Activated CD4-positive, alpha-beta T cell treated with anti-CD3 and anti-CD28 coated beads, Interleukin-2, amount 10 ng/mL, durations not matched to agents 24 days and 14 days (primary cell): ENCODE measurements around the gene ARHGEF39. TPM values are rescaled to one million over a fixed set of nuclear protein-coding genes. Genes with fewer than 3 reads are reported as not detected.
A peak's percentile ranks its signal among the peaks of the same experiment; 100 is the strongest.

Source experiments
- DNase-seq: peaks from one replicate; pipeline ENCODE4 v3.0.0; 2022
- H3K27ac Mint-ChIP-seq: one replicate; pipeline ENCODE4 v1.8.0; 2022; ENCODE audit warnings: mild to moderate bottlenecking, mixed read lengths
- H3K27me3 Mint-ChIP-seq: one replicate; pipeline ENCODE4 v1.8.0; 2022; ENCODE audit warnings: mixed read lengths
- H3K36me3 Mint-ChIP-seq: one replicate; pipeline ENCODE4 v1.8.0; 2022; ENCODE audit warnings: low read depth, mild to moderate bottlenecking, mixed read lengths
- H3K4me1 Mint-ChIP-seq: one replicate; pipeline ENCODE4 v1.8.0; 2021; ENCODE audit warnings: mixed read lengths
- H3K4me3 Mint-ChIP-seq: one replicate; pipeline ENCODE4 v1.8.0; 2022; ENCODE audit warnings: mild to moderate bottlenecking, moderate library complexity, mixed read lengths
- H3K9me3 Mint-ChIP-seq: one replicate; pipeline ENCODE4 v1.8.0; 2021; ENCODE audit warnings: mixed read lengths
- intact Hi-C: fragments of 100-400 bp; cut with micrococcal nuclease; formaldehyde crosslinking; loops from one replicate; pipeline ENCODE4 v1.15.1; 2023
- total RNA-seq: library from RNA; stranded (reverse); gene quantifications from 2 replicates; pipeline ENCODE4 v1.2.3, GENCODE V29; 2022

Gene ARHGEF39
- total RNA-seq, 1 donor from 2014 or later: 9.9 TPM

DNA sequence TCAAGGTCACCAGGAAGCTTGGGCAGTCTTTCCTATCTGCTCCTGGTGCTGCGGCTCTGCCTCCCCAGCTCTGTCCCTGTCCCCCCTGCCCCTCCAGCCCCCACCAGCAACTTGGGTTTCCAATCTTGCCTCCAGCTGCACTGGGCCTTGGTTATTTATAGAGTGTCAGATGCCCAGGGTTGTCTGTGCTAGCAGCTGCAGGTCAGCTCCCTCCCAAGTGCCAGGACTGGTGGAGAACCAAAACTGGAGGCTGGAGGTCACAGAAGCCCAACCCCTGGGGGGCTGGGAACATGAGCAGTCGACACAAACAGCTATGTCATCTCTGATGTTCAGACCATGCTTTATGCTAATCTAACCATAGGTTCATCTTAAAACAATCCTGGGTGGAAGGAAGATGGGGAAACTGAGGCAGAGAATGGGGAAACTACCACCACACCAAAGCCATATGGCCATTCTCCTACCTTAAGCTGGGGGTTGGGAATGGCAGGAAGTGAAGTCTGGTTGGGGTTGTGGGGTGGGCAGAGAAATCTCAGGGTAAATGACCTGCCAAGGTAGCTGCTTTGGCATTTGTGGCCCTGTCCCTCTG, 23.1 kb upstream of the ARHGEF39 start:
- intact Hi-C loops: loop anchor here (2.0 kb wide), 1 partner anchor 41 kb away; no protein-coding TSS in a partner anchor
- Mint-ChIP-seq H3K36me3 (no peaks in the 10 kb centered on the region), H3K4me1 (peaks cover 21% of the 10 kb centered on the region), H3K9me3 (no peaks in the 10 kb centered on the region), H3K27ac (no peak overlapping the region), H3K27me3 (no peaks in the 10 kb centered on the region), H3K4me3 (no peak overlapping the region)
- no peak for DNase-seq

DNA sequence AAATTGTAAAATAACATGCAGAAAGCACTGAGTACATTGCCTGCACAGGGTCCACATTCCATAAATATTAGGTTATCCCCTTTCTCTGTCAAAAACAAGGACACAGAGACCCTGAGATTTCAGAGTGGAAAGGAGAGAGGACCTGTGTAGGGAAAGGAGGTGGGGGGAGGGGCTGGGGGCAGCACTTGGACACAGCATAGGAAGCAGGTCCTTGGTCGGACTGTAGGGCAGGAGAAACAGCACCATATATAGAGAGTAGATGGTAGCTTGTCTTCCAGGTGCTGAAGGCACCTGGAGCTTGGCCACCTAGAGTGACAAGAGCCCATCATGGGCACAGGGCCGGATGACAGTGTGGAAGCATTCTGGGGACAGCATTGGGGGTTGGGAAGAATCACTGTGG, 22.3 kb upstream of the ARHGEF39 start:
- no peaks in the 10 kb centered on the region for H3K36me3 Mint-ChIP-seq
- no peaks in the 10 kb centered on the region for H3K27me3 Mint-ChIP-seq
- no peaks in the 10 kb centered on the region for H3K9me3 Mint-ChIP-seq
- H3K4me1 Mint-ChIP-seq: peaks cover 21% of the 10 kb centered on the region
- intact Hi-C loops: no loop called here
- H3K27ac Mint-ChIP-seq: no peak overlapping the region
- peak overlapping the region; percentile 3 for H3K4me3 Mint-ChIP-seq
- DNase-seq: no peak

DNA sequence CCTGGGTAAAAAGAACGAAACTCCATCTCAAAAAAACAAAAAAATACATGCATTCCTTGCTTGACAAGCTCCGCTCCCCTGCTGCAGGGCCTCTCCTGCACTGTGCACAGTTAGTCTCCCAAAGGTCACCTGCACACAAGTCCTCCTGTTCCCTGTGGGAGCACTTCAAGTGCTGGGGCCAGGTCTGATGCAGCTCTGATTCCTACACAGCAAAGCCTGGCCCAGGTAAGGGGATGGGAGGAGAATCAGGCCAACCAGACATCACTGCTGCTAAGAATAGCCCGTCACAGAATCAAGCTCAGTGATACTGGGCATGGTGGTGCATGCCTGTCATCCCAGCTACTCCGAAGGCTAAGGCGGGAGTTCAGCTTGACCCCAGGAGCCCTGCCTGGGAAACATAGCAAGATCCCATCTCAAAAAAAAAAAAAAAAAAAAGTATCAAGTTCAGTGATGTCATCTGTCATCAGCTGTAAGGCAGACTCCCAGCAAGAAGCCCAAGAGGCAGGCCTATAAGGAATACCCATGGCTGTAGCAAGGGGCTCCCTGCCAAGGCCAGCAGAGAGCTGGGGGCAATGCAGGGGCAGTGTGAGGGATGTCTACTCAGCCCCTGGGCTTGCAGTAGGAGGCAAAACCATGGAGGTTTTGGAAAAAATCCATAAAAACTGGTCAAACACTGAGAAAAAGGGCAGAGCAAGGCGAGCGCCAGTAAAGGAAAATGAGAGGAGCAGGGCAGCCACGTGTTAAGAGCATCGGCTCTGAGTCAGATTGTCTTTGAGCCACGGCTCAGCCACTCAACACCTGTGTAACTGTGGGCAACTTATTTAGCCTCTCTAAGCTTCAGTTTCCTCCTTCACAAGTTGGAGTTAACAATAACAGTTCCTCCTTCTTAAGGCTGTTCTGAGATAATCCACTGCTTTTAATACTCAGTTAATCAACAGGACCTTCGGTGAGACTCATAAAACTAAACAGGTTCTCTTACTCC, 21.5 kb upstream of the ARHGEF39 start:
- Mint-ChIP-seq H3K27me3 (no peaks in the 10 kb centered on the region), H3K4me3 (no peak overlapping the region), H3K4me1 (peaks cover 18% of the 10 kb centered on the region), H3K36me3 (peaks cover 1% of the 10 kb centered on the region), H3K27ac (no peak overlapping the region), H3K9me3 (no peaks in the 10 kb centered on the region)
- DNase-seq: no peak
- intact Hi-C loops: no loop called here

- Mint-ChIP-seq H3K9me3 (no peaks in the 10 kb centered on the region), H3K27me3 (no peaks in the 10 kb centered on the region), H3K4me1 (peaks cover 15% of the 10 kb centered on the region), H3K4me3 (no peak overlapping the region), H3K27ac (no peak overlapping the region), H3K36me3 (peaks cover 1% of the 10 kb centered on the region)
- DNase-seq: no peak
- intact Hi-C loops: no loop called here
Measured at GRCh38 chr9:35685506-35685905, 20.5 kb upstream of the ARHGEF39 start.

DNA sequence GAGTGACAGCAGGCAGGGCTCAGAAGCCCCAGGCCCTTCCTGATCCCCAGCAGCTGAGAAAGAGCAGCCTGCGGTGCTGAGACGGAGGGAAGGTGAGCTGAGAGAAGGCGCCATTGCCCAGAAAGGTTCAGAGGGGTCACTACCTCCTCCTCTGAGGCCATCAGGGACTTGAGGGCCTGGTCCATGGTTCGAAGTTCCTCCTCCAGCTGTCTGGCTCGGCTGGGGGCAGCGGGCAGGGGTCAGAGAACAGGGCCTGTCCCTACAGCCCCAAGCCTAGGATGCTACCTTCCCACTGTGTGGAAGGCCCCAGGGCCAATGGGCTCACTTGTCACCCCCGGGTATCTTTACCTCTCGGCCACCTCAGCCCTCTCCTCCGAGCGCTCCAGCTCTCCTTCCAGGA, 19.9 kb upstream of the ARHGEF39 start:
- Mint-ChIP-seq H3K36me3 (peaks cover 1% of the 10 kb centered on the region), H3K9me3 (no peaks in the 10 kb centered on the region), H3K27me3 (no peaks in the 10 kb centered on the region), H3K27ac (no peak overlapping the region), H3K4me1 (peaks cover 15% of the 10 kb centered on the region), H3K4me3 (no peak overlapping the region)
- no peak for DNase-seq
- intact Hi-C loops: no loop called here

- H3K27ac Mint-ChIP-seq: no peak overlapping the region
- peaks cover 1% of the 10 kb centered on the region for H3K36me3 Mint-ChIP-seq
Measured at GRCh38 chr9:35683323-35683722, 18.3 kb upstream of the ARHGEF39 start.

GRCh38 chr9:35682520-35683315, 17.7 kb upstream of the ARHGEF39 start:
- no peak overlapping the region for H3K4me3 Mint-ChIP-seq
- H3K27me3 Mint-ChIP-seq: peaks cover under 1% of the 10 kb centered on the region
- H3K4me1 Mint-ChIP-seq: peaks cover 3% of the 10 kb centered on the region
- H3K9me3 Mint-ChIP-seq: no peaks in the 10 kb centered on the region
- intact Hi-C loops: no loop called here
- no peak for DNase-seq
- H3K36me3 Mint-ChIP-seq: peaks cover 1% of the 10 kb centered on the region
- H3K27ac Mint-ChIP-seq: no peak overlapping the region

More at GRCh38 chr9:35683323-35683722, 18.3 kb upstream of the ARHGEF39 start:
- H3K27me3 Mint-ChIP-seq: no peaks in the 10 kb centered on the region
- intact Hi-C loops: no loop called here
- DNase-seq: no peak
- no peaks in the 10 kb centered on the region for H3K9me3 Mint-ChIP-seq
- H3K4me3 Mint-ChIP-seq: no peak overlapping the region
- peaks cover 6% of the 10 kb centered on the region for H3K4me1 Mint-ChIP-seq

DNA sequence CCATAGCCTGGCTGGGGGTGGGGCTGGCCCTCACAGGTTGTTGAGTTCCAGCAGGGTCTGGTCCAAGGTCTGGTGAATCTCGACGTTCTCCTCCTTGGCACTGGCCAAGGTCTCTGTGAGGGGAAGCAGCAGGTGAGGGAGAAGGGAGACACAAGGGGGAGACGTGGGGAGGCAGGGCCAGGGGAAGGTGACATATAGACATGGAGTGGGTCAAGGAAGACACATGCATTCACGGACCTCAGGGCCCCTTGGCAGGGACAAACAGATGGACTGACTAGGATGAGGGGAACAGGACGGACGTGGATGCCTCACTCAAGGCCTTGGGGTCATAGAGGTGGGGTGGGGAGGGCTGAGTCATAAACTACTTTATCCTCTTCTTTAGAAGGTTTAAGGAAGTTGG, 17.1 kb upstream of the ARHGEF39 start:
- no peak overlapping the region for H3K4me3 Mint-ChIP-seq
- H3K36me3 Mint-ChIP-seq: peaks cover 1% of the 10 kb centered on the region
- no peak for DNase-seq
- H3K4me1 Mint-ChIP-seq: no peaks in the 10 kb centered on the region
- peaks cover 5% of the 10 kb centered on the region for H3K27me3 Mint-ChIP-seq
- intact Hi-C loops: no loop called here
- no peak overlapping the region for H3K27ac Mint-ChIP-seq
- no peaks in the 10 kb centered on the region for H3K9me3 Mint-ChIP-seq

DNA sequence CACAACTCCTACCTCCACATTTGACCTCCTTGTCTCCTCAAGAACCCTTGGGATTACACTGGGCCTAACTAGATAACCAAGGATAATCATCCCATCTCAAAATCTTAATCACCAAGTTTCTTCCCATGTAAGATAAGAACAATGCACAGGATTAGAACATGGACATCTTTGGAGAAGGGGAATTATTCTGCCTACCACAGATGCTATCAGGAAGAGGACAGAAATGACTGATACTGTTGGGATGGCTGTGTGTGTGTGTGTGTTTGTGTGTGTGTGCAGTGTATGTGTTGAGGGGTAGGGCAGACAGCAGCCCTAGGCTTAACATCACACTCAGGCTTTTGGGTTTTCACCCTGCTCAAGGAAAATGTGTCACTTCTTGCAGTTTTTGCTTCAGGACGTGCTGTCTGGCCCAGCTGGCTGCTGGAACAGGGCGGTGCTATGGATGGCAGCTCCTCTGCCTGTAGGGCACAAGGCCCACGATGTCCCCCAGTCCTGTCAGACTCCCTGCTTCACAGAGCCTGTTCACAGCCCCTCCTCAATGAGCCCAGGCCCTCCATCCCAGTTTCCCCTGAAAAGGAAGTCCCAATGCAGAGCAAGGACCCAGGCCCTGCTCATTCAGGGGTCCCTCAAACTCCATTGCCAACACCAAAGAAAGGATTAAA, 16.5 kb upstream of the ARHGEF39 start:
- Mint-ChIP-seq H3K9me3 (no peaks in the 10 kb centered on the region), H3K27ac (no peak overlapping the region), H3K4me1 (peaks cover under 1% of the 10 kb centered on the region), H3K27me3 (peaks cover 8% of the 10 kb centered on the region), H3K36me3 (peaks cover 1% of the 10 kb centered on the region), H3K4me3 (no peak overlapping the region)
- intact Hi-C loops: no loop called here
- DNase-seq: no peak

DNA sequence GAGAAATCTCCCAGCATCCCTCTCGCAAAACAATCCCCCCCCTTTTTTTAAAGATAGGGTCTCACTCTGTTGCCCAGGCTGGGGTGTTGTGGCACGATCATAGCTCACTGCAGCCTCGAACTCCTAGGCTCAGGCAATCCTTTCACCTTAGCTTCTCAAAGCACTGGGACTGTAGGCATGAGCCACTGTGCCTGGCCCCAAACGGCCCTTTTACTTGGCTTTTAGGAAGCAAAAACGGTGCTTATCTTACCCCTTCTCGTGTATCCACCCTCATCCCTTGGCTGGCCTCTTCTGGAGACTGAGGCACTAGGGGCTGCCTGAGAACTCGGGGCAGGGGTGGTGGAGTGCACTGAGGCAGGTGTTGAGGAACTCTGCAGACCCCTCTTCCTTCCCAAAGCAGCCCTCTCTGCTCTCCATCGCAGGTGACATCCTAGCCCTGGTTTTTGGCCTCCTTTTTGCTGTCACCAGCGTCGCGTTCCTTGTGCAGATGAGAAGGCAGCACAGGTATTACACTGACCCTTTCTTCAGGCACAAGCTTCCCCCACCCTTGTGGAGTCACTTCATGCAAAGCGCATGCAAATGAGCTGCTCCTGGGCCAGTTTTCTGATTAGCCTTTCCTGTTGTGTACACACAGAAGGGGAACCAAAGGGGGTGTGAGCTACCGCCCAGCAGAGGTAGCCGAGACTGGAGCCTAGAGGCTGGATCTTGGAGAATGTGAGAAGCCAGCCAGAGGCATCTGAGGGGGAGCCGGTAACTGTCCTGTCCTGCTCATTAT, 15.5 kb upstream of the ARHGEF39 start:
- DNase-seq: no peak
- H3K4me3 Mint-ChIP-seq: no peak overlapping the region
- H3K27ac Mint-ChIP-seq: no peak overlapping the region
- peaks cover 1% of the 10 kb centered on the region for H3K36me3 Mint-ChIP-seq
- H3K9me3 Mint-ChIP-seq: no peaks in the 10 kb centered on the region
- intact Hi-C loops: no loop called here
- H3K4me1 Mint-ChIP-seq: peaks cover 3% of the 10 kb centered on the region
- peaks cover 11% of the 10 kb centered on the region for H3K27me3 Mint-ChIP-seq

DNA sequence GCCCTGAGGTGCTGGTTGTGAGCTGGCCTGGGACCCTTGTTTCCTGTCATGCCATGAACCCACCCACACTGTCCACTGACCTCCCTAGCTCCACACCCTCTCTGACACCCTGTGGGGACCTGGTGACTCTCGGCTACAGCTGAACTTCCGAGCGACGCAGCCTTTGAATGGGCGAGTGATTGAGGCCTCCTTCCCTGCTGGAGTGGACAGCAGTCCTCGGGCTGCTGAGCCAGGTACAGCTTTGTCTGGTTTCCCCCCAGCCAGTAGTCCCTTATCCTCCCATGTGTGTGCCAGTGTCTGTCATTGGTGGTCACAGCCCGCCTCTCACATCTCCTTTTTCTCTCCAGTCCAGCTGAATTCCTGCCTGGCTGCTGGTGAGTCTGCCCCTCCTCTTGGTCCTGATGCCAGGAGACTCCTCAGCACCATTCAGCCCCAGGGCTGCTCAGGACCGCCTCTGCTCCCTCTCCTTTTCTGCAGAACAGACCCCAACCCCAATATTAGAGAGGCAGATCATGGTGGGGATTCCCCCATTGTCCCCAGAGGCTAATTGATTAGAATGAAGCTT, 14.9 kb upstream of the ARHGEF39 start:
- H3K9me3 Mint-ChIP-seq: no peaks in the 10 kb centered on the region
- peaks cover 13% of the 10 kb centered on the region for H3K27me3 Mint-ChIP-seq
- peaks cover 3% of the 10 kb centered on the region for H3K4me1 Mint-ChIP-seq
- DNase-seq: no peak
- H3K36me3 Mint-ChIP-seq: peaks cover 1% of the 10 kb centered on the region
- intact Hi-C loops: no loop called here
- no peak overlapping the region for H3K27ac Mint-ChIP-seq
- no peak overlapping the region for H3K4me3 Mint-ChIP-seq

- Mint-ChIP-seq H3K4me3 (no peak overlapping the region), H3K27me3 (peaks cover 20% of the 10 kb centered on the region), H3K27ac (no peak overlapping the region), H3K9me3 (no peaks in the 10 kb centered on the region), H3K4me1 (peaks cover 6% of the 10 kb centered on the region), H3K36me3 (peaks cover 1% of the 10 kb centered on the region)
- DNase-seq: no peak
- intact Hi-C loops: no loop called here
Measured at GRCh38 chr9:35679091-35679490, 14.1 kb upstream of the ARHGEF39 start.
